Measurements from ENCODE around the gene FAM53B. TPM values are rescaled to one million over a fixed set of nuclear protein-coding genes. Genes with fewer than 3 reads are reported as not detected.

Gene FAM53B
- total RNA-seq, 1 experiment from 2014 or later: 13.7 TPM

- Mint-ChIP-seq H3K4me1 (ENCODE audit: low read depth, unreplicated experiment) (peaks cover 12% of the 10 kb centered on the region), H3K27ac (ENCODE audit: unreplicated experiment) (no peak overlapping the region), H3K4me3 (ENCODE audit: unreplicated experiment) (no peak overlapping the region), H3K27me3 (ENCODE audit: insufficient read depth, unreplicated experiment) (no peaks in the 10 kb centered on the region), H3K36me3 (ENCODE audit: insufficient read depth, unreplicated experiment) (no peaks in the 10 kb centered on the region), H3K9me3 (ENCODE audit: unreplicated experiment) (no peaks in the 10 kb centered on the region)
- intact Hi-C loops (cut with micrococcal nuclease; ENCODE audit: unreplicated experiment): no loop called here
- no peaks in the 10 kb centered on the region for H3K27me3 ChIP-seq (replicated peaks; ENCODE audit: control insufficient read depth, insufficient read depth, low read length)
- DNase-seq: no peak
- TF ChIP-seq CTCF (IDR thresholded peaks at IDR 0.05; ENCODE audit: insufficient read depth in 1 of 2, low read depth in 1 of 2, low read length in 1 of 2, severe bottlenecking in 1 of 2, unreplicated experiment in 1 of 2): no peak
- H3K4me3 ChIP-seq (ENCODE audit: low read depth, low read length): no peak overlapping the region
- no peaks in the 10 kb centered on the region for H3K9me3 ChIP-seq
- H3K36me3 ChIP-seq (ENCODE audit: control insufficient read depth, insufficient read depth, low read length): peaks cover 2% of the 10 kb centered on the region; the same call in 1 of the 2 replicates
- POLR2A ChIA-PET: no interaction called here
- CTCF ChIA-PET: interaction anchor here (1.5 kb wide), 1 partner anchor 41 kb away, joined by 8 read pairs; no protein-coding TSS in a partner anchor
- H3K4me1 ChIP-seq: peaks cover 14% of the 10 kb centered on the region; the same call in 1 of the 2 replicates
- no TSS peak for BruUV-seq (replicated peaks)
Measured at GRCh38 chr10:124700293-124701037, 43.7 kb downstream of the FAM53B start.

GRCh38 chr10:124699471-124700292 lies 44.5 kb downstream of the FAM53B start:
- Mint-ChIP-seq H3K36me3 (ENCODE audit: insufficient read depth, unreplicated experiment) (no peaks in the 10 kb centered on the region), H3K4me3 (ENCODE audit: unreplicated experiment) (no peak overlapping the region), H3K27ac (ENCODE audit: unreplicated experiment) (no peak overlapping the region), H3K9me3 (ENCODE audit: unreplicated experiment) (no peaks in the 10 kb centered on the region), H3K27me3 (ENCODE audit: insufficient read depth, unreplicated experiment) (no peaks in the 10 kb centered on the region), H3K4me1 (ENCODE audit: low read depth, unreplicated experiment) (peaks cover 12% of the 10 kb centered on the region)
- H3K9me3 ChIP-seq: no peaks in the 10 kb centered on the region
- no peak for DNase-seq
- TF ChIP-seq CTCF (IDR thresholded peaks at IDR 0.05; ENCODE audit: insufficient read depth in 1 of 2, low read depth in 1 of 2, low read length in 1 of 2, severe bottlenecking in 1 of 2, unreplicated experiment in 1 of 2): no peak
- POLR2A ChIA-PET: no interaction called here
- H3K36me3 ChIP-seq (ENCODE audit: control insufficient read depth, insufficient read depth, low read length): no peaks in the 10 kb centered on the region; the same call in 1 of the 2 replicates
- intact Hi-C loops (cut with micrococcal nuclease; ENCODE audit: unreplicated experiment): no loop called here
- peaks cover 14% of the 10 kb centered on the region; the same call in 1 of the 2 replicates for H3K4me1 ChIP-seq
- CTCF ChIA-PET: no interaction called here
- no TSS peak for BruUV-seq (replicated peaks)
- no peaks in the 10 kb centered on the region for H3K27me3 ChIP-seq (replicated peaks; ENCODE audit: control insufficient read depth, insufficient read depth, low read length)
- no peak overlapping the region for H3K4me3 ChIP-seq (ENCODE audit: low read depth, low read length)

- no TSS peak for BruUV-seq (replicated peaks)
- Histone ChIP-seq H3K4me3 (ENCODE audit: low read depth, low read length) (no peak overlapping the region), H3K27me3 (replicated peaks; ENCODE audit: control insufficient read depth, insufficient read depth, low read length) (no peaks in the 10 kb centered on the region), H3K9me3 (no peaks in the 10 kb centered on the region), H3K4me1 (peaks cover 14% of the 10 kb centered on the region; the same call in 1 of the 2 replicates), H3K36me3 (ENCODE audit: control insufficient read depth, insufficient read depth, low read length) (no peaks in the 10 kb centered on the region; the same call in 1 of the 2 replicates)
- no peak for DNase-seq
- intact Hi-C loops (cut with micrococcal nuclease; ENCODE audit: unreplicated experiment): no loop called here
- Mint-ChIP-seq H3K27me3 (ENCODE audit: insufficient read depth, unreplicated experiment) (no peaks in the 10 kb centered on the region), H3K36me3 (ENCODE audit: insufficient read depth, unreplicated experiment) (no peaks in the 10 kb centered on the region), H3K4me1 (ENCODE audit: low read depth, unreplicated experiment) (peaks cover 12% of the 10 kb centered on the region), H3K4me3 (ENCODE audit: unreplicated experiment) (no peak overlapping the region), H3K27ac (ENCODE audit: unreplicated experiment) (peak overlapping the region; percentile 51), H3K9me3 (ENCODE audit: unreplicated experiment) (no peaks in the 10 kb centered on the region)
- no peak for TF ChIP-seq CTCF (IDR thresholded peaks at IDR 0.05; ENCODE audit: insufficient read depth in 1 of 2, low read depth in 1 of 2, low read length in 1 of 2, severe bottlenecking in 1 of 2, unreplicated experiment in 1 of 2)
- ChIA-PET CTCF (no interaction called here), POLR2A (no interaction called here)
Measured at GRCh38 chr10:124698545-124699469, 45.4 kb downstream of the FAM53B start.
